ENCODE data around the gene UNC119.

- no peak for TF ChIP-seq ZNF274 (IDR thresholded peaks at IDR 0.05; ENCODE audit: low read depth, low read length)
- TF ChIP-seq SUZ12 (IDR thresholded peaks at IDR 0.05; ENCODE audit: extremely low read depth, insufficient read depth, insufficient read length): no peak
These were observed 53.1 kb downstream of the UNC119 start for GRCh38 chr17:28499364-28499664.
